8988T (cell line): ENCODE measurements around the gene ACYP2.
"Not testable (repeated sequence)": the region's sequence is repeated elsewhere in the genome, so short reads cannot be mapped to it uniquely, and the experiment has no call there.

Experiments used
- DNase-seq: peaks from one replicate; pipeline ENCODE4 v3.0.0; 2011

ACYP2 gene

GRCh38 chr2:54279385-54279784 is 164.0 kb downstream of the ACYP2 start:
- DNase-seq, result no peak

GRCh38 chr2:54284826-54285225 is 169.4 kb downstream of the ACYP2 start:
- DNase-seq, result no peak

- DNase-seq, result no peak
Measured at GRCh38 chr2:54285451-54285850, 170.0 kb downstream of the ACYP2 start.

GRCh38 chr2:54287532-54287931 is 172.1 kb downstream of the ACYP2 start:
- DNase-seq, result no peak

- no peak for DNase-seq
Measured at GRCh38 chr2:54289917-54290316, 174.5 kb downstream of the ACYP2 start.

GRCh38 chr2:54290356-54291025 is 175.1 kb downstream of the ACYP2 start:
- DNase-seq, result no peak

- DNase-seq, result not testable (repeated sequence)
Measured at GRCh38 chr2:54294665-54295064, 179.2 kb downstream of the ACYP2 start.

- no peak for DNase-seq
Measured at GRCh38 chr2:54295911-54296310, 180.5 kb downstream of the ACYP2 start.

GRCh38 chr2:54298514-54298913 is 183.1 kb downstream of the ACYP2 start:
- no peak for DNase-seq

- DNase-seq, result no peak
Measured at GRCh38 chr2:54303631-54304030, 188.2 kb downstream of the ACYP2 start.

- DNase-seq, result no peak
Measured at GRCh38 chr2:54306556-54306955, 191.1 kb downstream of the ACYP2 start.

GRCh38 chr2:54308186-54308585 is 192.8 kb downstream of the ACYP2 start:
- DNase-seq, result no peak

GRCh38 chr2:54308782-54309181 is 193.4 kb downstream of the ACYP2 start:
- no peak for DNase-seq

- no peak for DNase-seq
Measured at GRCh38 chr2:54310311-54310710, 194.9 kb downstream of the ACYP2 start.

- no peak for DNase-seq
Measured at GRCh38 chr2:54310961-54311360, 195.5 kb downstream of the ACYP2 start.

GRCh38 chr2:54313147-54313546 is 197.7 kb downstream of the ACYP2 start:
- no peak for DNase-seq

- no peak for DNase-seq
Measured at GRCh38 chr2:54317973-54318372, 202.6 kb downstream of the ACYP2 start.

- no peak for DNase-seq
Measured at GRCh38 chr2:54318821-54319220, 203.4 kb downstream of the ACYP2 start.

- DNase-seq, result no peak
Measured at GRCh38 chr2:54321047-54321446, 205.6 kb downstream of the ACYP2 start.

GRCh38 chr2:54324517-54324916 is 209.1 kb downstream of the ACYP2 start:
- DNase-seq, result not testable (repeated sequence)

- DNase-seq, result no peak
Measured at GRCh38 chr2:54325148-54325547, 209.7 kb downstream of the ACYP2 start.

- no peak for DNase-seq
Measured at GRCh38 chr2:54329482-54330161, 214.2 kb downstream of the ACYP2 start.

GRCh38 chr2:54330162-54330925 is 214.9 kb downstream of the ACYP2 start:
- DNase-seq, result peak; percentile 83
